ENCODE results near the gene DOCK9.

DOCK9 gene

DNA sequence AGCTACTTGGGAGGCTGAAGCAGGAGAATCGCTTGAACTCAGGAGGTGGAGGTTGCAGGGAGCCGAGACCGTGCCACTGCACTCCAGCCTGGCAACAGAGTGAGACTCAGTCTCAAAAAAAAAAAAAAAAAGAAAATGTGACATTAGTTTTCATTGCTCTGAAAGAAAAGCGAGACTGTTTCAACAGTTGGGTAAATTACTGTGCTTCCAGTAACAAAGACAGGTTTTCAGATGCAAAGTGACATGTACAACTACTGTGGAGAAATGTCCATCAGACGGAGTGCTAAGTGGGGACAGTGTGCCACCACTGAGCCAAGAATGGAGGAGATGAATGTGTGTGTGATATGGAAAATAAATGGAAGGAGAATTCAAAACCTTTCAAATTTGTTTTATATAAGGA is 201.2 kb downstream of the DOCK9 start:
- H2AFZ ChIP-seq = no peak overlapping the region
- no peaks in the 10 kb centered on the region for H3K79me2 ChIP-seq
- no peak overlapping the region for H3K27ac ChIP-seq
- no peaks in the 10 kb centered on the region for H3K4me1 ChIP-seq
- H3K4me3 ChIP-seq (ENCODE audit: low read depth, low read length) = no peak overlapping the region
- TF ChIP-seq, protein P1, sequence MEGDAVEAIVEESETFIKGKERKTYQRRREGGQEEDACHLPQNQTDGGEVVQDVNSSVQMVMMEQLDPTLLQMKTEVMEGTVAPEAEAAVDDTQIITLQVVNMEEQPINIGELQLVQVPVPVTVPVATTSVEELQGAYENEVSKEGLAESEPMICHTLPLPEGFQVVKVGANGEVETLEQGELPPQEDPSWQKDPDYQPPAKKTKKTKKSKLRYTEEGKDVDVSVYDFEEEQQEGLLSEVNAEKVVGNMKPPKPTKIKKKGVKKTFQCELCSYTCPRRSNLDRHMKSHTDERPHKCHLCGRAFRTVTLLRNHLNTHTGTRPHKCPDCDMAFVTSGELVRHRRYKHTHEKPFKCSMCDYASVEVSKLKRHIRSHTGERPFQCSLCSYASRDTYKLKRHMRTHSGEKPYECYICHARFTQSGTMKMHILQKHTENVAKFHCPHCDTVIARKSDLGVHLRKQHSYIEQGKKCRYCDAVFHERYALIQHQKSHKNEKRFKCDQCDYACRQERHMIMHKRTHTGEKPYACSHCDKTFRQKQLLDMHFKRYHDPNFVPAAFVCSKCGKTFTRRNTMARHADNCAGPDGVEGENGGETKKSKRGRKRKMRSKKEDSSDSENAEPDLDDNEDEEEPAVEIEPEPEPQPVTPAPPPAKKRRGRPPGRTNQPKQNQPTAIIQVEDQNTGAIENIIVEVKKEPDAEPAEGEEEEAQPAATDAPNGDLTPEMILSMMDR (IDR thresholded peaks at IDR 0.05) = no peak
- no peak overlapping the region for H3K9ac ChIP-seq
- H3K4me2 ChIP-seq (ENCODE audit: low read length) = no peak overlapping the region
- H3K27me3 ChIP-seq (ENCODE audit: control insufficient read depth, insufficient read depth, low read length) = no peaks in the 10 kb centered on the region
- H3K9me3 ChIP-seq (ENCODE audit: control insufficient read depth, low read length) = no peaks in the 10 kb centered on the region
- no peaks in the 10 kb centered on the region for H3K36me3 ChIP-seq (ENCODE audit: control insufficient read depth, insufficient read depth, low read length)

GRCh38 chr13:98775844-98776598 is 201.8 kb downstream of the DOCK9 start:
- no peak overlapping the region for H3K27ac ChIP-seq
- H3K27me3 ChIP-seq (ENCODE audit: control insufficient read depth, insufficient read depth, low read length) = no peaks in the 10 kb centered on the region
- H3K79me2 ChIP-seq = no peaks in the 10 kb centered on the region
- no peaks in the 10 kb centered on the region for H3K36me3 ChIP-seq (ENCODE audit: control insufficient read depth, insufficient read depth, low read length)
- TF ChIP-seq, protein P1 (IDR thresholded peaks at IDR 0.05) = no peak
- no peak overlapping the region for H3K4me2 ChIP-seq (ENCODE audit: low read length)
- H3K4me3 ChIP-seq (ENCODE audit: low read depth, low read length) = no peak overlapping the region
- H2AFZ ChIP-seq = no peak overlapping the region
- no peaks in the 10 kb centered on the region for H3K4me1 ChIP-seq
- no peak overlapping the region for H3K9ac ChIP-seq
- H3K9me3 ChIP-seq (ENCODE audit: control insufficient read depth, low read length) = no peaks in the 10 kb centered on the region

GRCh38 chr13:98775386-98775785 is 202.5 kb downstream of the DOCK9 start:
- Histone ChIP-seq H2AFZ (no peak overlapping the region), H3K4me3 (ENCODE audit: low read depth, low read length) (no peak overlapping the region)

DNA sequence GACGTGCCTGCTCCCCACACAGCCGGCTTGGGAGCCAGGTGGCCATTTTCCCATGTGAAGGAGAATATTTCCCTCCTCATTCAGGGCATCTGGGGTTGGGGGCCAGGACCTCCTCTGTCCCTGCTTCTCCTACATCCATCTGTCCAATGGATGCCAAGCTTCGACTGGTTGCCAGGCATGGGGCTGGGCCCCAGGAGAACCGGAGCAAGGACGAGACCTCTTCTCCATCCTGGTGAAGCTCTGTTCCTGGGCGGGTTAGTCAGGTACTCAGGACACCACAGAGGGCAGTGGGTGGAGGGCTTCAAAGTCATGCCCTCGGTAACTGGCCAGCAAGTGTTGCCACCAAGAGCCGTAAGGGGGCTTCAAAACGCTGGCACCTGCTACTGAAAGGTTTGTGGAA is 203.1 kb downstream of the DOCK9 start:
- TF ChIP-seq, protein P1 (IDR thresholded peaks at IDR 0.05) = no peak
- H2AFZ ChIP-seq = no peak overlapping the region
- no peaks in the 10 kb centered on the region for H3K27me3 ChIP-seq (ENCODE audit: control insufficient read depth, insufficient read depth, low read length)
- no peak overlapping the region for H3K4me2 ChIP-seq (ENCODE audit: low read length)
- no peak overlapping the region for H3K4me3 ChIP-seq (ENCODE audit: low read depth, low read length)
- no peaks in the 10 kb centered on the region for H3K36me3 ChIP-seq (ENCODE audit: control insufficient read depth, insufficient read depth, low read length)
- no peak overlapping the region for H3K27ac ChIP-seq
- H3K9me3 ChIP-seq (ENCODE audit: control insufficient read depth, low read length) = no peaks in the 10 kb centered on the region
- no peak overlapping the region for H3K9ac ChIP-seq
- H3K4me1 ChIP-seq = no peaks in the 10 kb centered on the region
- H3K79me2 ChIP-seq = no peaks in the 10 kb centered on the region

More at GRCh38 chr13:98775386-98775785, 202.5 kb downstream of the DOCK9 start:
- TF ChIP-seq, protein P1 (IDR thresholded peaks at IDR 0.05) = no peak
- Histone ChIP-seq H3K79me2 (no peaks in the 10 kb centered on the region), H3K4me2 (ENCODE audit: low read length) (no peak overlapping the region), H3K9ac (no peak overlapping the region), H3K36me3 (ENCODE audit: control insufficient read depth, insufficient read depth, low read length) (no peaks in the 10 kb centered on the region), H3K27me3 (ENCODE audit: control insufficient read depth, insufficient read depth, low read length) (no peaks in the 10 kb centered on the region), H3K4me1 (no peaks in the 10 kb centered on the region), H3K9me3 (ENCODE audit: control insufficient read depth, low read length) (no peaks in the 10 kb centered on the region), H3K27ac (no peak overlapping the region)

DNA sequence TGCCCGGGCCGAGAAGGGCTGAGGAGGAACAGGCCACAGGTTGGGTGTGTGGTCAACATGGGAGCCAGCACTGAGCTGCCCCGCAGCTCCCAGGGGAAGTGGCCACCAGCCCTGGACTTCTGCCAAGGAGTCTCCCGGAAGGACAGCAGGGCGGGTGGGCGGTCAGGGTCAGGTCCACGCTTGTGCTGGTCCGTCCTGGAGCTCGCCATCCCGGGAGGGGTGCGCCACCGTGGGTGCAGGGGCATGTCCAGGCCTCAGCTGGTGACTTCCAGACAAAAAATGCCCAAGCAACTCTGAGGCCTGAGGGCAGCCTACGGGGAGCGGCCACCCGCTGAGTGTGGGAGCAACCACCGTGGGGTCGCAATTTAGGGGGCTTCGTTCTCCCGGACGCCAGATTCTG is 203.9 kb downstream of the DOCK9 start:
- Histone ChIP-seq H3K9ac (no peak overlapping the region), H3K4me3 (ENCODE audit: low read depth, low read length) (no peak overlapping the region), H2AFZ (no peak overlapping the region), H3K27ac (no peak overlapping the region), H3K9me3 (ENCODE audit: control insufficient read depth, low read length) (no peaks in the 10 kb centered on the region), H3K27me3 (ENCODE audit: control insufficient read depth, insufficient read depth, low read length) (no peaks in the 10 kb centered on the region), H3K79me2 (no peaks in the 10 kb centered on the region), H3K4me1 (no peaks in the 10 kb centered on the region), H3K36me3 (ENCODE audit: control insufficient read depth, insufficient read depth, low read length) (no peaks in the 10 kb centered on the region), H3K4me2 (ENCODE audit: low read length) (no peak overlapping the region)
- TF ChIP-seq, protein P1 (IDR thresholded peaks at IDR 0.05) = no peak

Data from parathyroid adenoma (tissue), 2 donors.